HG03060 (cell line): Measurements from ENCODE around the gene TBCK.

Experiments used
- ATAC-seq: cut with Tn5 transposase; IDR thresholded peaks from one replicate; pipeline ENCODE4 v1.9.1; 2021; ENCODE audit warnings: low read depth, moderate number of reproducible peaks; ENCODE audit not compliant: unreplicated experiment

The TBCK gene

DNA sequence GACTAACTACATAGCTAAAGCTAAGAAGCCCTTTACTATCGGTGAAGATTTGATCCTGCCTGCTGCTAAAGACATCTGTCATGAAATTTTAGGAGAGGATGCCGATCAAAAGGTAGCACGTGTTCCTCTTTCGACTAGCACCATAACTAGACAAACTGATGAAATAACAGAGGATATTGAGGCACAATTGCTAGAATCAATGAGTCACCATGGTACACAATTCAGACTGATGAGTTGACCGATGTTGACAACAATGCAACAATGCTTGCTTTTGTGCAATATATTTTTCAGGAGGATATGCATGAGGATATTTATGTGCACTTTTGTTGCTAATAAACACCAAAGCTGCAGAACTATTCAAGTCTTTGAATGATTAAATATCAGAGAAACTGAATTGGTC is 24.3 kb downstream of the TBCK start:
- ATAC-seq: no peak

DNA sequence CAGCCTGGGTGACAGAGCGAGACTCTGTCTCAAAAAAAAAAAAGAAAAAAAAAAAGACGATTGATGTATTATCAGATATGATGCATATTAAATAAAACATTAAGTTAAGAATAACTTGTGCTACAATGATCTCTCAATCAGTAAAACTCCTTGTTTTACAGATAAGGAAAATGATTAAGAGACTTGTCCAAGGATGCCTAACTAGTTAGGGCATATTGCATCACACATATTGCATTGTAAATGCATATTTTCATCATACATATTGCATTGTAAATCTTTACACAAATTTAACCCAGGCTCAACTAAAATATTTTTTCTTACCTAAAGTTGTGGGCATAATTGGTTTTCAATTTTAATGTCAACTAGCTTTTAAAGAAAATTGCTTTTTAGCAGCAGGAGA is 26.3 kb downstream of the TBCK start:
- ATAC-seq: no peak

DNA sequence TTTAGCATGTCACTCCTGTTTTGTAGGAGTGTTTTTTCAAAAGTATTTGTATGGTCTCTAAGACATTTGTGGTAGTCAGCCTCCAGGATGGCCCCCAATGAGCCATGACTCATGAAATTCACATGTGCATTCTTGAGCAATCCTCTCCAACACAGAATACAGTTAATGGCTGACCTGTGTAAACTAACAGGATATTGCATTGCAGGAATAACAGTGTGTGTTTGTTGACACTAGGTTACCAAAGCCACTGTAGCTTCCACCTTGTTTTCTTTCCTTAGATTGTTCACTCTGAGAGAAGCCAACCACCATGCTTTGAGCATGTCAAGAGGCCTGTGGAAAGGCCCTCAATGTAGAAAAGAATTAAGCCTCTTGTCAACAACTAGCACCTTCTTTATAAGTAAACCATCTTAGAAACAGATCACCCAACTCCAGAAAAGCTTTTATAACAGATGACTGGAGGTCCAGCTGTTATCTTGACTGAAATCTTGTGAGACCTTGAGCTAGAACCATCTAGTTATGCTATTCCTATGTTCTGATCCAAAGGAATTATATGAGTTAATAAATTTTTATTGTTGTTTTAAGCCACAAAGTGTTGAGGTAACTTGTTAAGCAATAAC is 28.5 kb downstream of the TBCK start:
- ATAC-seq: no peak

DNA sequence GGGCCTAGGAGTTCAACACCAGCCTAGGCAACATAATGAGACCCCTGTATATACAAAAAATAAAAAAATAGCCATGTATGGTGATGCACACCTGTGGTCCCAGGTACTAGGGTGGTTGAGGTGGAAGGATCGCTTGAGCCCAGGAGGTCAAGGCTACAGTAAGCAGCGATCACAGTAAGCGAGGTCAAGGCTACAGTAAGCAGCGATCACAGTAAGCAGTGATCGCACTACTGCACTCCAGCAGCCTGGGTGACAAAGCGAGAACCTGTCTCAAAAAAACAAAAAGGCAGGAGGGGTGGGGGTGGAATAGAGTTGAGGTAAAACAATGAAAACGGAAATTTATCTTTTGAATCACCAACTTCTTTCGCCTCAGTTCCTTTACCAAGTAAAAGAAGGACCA is 29.4 kb downstream of the TBCK start:
- no peak for ATAC-seq

DNA sequence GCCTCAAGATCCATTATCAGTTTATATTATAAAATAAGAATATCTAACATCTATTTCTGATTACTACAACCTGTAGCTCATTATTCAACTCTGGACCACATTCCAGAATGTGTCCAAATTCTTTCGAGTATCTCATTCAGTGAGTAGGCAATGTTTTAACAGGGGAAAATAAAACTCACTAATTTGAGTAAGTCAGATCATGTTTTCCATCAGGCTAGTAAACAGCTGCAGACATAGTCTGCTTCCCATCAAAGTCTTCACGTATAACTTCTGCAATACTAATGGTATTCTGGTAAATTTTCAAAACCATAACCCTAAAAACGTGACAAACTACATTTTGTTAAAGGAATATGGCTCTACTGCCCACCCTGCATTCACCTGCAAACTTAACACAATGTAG is 31.8 kb downstream of the TBCK start:
- ATAC-seq: no peak

DNA sequence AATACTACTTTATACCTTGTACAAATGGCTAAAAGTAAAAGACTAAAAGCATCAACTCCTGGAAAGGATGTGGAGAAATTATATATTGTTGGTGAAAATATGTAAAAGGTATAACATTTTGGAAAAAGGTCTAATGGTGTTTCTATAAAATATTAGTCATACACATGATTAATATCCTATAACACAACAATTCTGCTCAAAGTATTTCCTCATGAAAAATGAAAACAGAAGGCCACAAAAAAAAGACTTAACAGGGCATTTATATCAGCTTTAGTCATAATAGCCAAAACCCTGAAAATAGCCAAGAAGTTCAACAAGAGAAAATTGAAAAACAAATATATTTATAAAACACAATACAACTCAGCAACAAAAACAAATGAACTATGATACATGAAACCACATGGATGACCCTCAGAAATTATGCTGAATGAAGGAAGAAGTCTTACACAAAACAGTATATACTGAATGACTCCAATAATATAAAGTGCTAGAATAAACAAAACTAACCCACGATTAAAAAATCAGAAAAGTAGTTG is 38.8 kb downstream of the TBCK start:
- no peak for ATAC-seq

- no peak for ATAC-seq
Observed at GRCh38 chr4:106273831-106274230, 42.2 kb downstream of the TBCK start.

GRCh38 chr4:106270736-106271135 is 45.3 kb downstream of the TBCK start:
- no peak for ATAC-seq

- no peak for ATAC-seq
Observed at GRCh38 chr4:106269711-106270110, 46.3 kb downstream of the TBCK start.

- ATAC-seq: no peak
Observed at GRCh38 chr4:106268786-106269185, 47.2 kb downstream of the TBCK start.

DNA sequence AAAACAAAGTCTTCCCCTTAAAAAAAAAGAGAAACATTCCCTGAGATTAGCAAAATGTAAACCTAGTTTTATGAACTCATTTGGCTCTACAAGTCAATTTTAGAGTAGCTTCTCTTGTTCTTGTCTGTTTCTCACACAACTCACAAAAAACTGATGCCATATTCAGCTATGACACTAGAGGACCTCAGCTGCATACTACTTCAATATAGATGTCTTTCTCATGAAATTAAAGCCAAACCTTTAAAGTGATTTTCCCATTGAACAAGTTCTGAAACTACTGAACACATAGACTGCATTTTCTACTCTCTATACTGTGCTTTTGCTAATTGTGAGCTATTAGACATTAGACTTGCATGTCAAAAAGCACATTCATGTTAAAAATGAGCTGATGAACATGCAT is 49.8 kb downstream of the TBCK start:
- ATAC-seq: peak; percentile 68

GRCh38 chr4:106264331-106264728 is 51.7 kb downstream of the TBCK start:
- ATAC-seq: no peak

GRCh38 chr4:106263594-106264330 is 52.2 kb downstream of the TBCK start:
- ATAC-seq: no peak

DNA sequence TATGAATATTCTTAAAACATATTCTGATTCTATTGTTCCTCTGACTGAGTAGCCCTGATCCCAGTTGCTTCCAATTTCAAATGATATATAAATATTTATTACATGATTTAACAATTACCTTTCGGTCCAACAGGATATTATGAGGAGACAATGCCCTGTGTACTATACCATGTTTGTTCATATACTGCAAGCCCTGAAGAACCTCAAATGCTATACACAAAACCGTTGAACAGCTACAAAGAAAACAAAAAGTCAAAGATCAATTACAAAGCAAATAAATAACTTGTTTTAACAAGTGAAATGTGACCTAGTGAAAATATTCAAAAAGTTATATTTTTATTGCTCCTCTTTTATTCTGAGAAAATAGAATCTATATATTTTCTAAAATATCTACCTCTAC is 54.0 kb downstream of the TBCK start:
- no peak for ATAC-seq

GRCh38 chr4:106258145-106259045 is 57.6 kb downstream of the TBCK start:
- no peak for ATAC-seq

- no peak for ATAC-seq
Observed at GRCh38 chr4:106256190-106256589, 59.8 kb downstream of the TBCK start.

GRCh38 chr4:106255195-106255594 is 60.8 kb downstream of the TBCK start:
- no peak for ATAC-seq

DNA sequence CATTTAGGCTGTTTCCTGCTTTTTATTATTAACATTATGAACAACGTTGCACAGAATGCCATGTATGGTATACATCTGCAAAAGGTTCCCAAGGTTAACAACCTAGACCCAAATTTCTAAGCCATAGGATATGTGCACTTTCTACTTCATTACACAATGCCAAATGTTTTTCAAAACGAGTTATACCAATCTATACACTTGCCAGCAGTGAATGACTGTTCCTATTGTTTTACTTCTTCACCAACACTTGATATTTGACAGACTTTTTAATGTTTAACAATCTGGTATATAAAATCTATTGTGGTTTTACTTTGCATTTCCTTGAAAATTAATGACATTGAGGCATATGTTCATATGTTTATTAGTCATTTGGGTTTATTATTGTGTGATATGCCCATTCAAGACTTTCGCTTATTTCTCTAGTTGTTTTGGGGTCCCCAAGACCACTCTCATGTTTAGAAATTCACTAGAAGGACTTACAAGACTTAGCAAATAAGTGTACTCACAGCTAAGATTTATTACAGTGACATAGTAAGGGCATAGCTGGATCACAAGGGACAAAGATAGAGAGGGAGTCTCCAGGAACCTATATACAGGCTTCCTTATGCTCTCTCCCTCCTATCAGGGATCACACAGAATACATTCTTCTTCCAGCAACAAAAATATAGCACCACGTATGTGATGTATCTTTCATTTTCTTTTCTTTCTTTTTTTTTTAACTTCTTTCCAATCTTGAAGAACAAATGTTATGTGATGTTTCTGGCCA is 62.5 kb downstream of the TBCK start:
- no peak for ATAC-seq

GRCh38 chr4:106247600-106247999 is 68.4 kb downstream of the TBCK start:
- ATAC-seq: no peak

DNA sequence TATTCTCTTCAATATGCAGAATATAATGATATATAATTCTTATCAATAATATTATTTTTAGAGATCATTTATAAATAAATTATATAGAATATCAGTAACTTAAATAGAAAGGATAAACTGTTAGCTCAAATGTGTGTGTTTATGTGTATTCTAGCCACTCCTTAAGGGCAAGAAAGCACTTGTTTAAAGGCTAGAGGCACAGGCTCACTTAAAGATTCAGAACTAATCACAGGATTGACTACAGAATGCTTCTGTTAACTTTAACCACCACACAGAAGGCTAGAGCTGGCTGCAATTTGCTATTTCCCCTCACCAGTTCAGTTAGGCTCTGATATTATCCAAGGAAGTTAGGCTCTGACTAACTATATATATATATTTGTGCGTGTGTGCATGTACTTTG is 69.6 kb downstream of the TBCK start:
- no peak for ATAC-seq
